Immature natural killer cell (primary cell): ENCODE results near the gene LARP4B. TPM values are rescaled to one million over a fixed set of nuclear protein-coding genes. Genes with fewer than 3 reads are reported as not detected.
A peak's percentile ranks its signal among the peaks of the same experiment; 100 is the strongest.

Experiments used
- DNase-seq, 3 donors: peaks; one replicate each; pipeline ENCODE4 v3.0.0; 2022; ENCODE audit warnings: mixed read lengths in 1 of 3
- H3K27ac Mint-ChIP-seq, 6 donors: one replicate each; pipeline ENCODE4 v1.8.0; 2020; ENCODE audit warnings: mixed read lengths in 6 of 6, mild to moderate bottlenecking in 5 of 6, inconsistent platforms in 4 of 6, moderate library complexity in 3 of 6
- H3K27me3 Mint-ChIP-seq, 3 donors: one replicate each; pipeline ENCODE4 v1.8.0; 2020 to 2021; ENCODE audit warnings: low read depth in 3 of 3, mild to moderate bottlenecking in 3 of 3, mixed read lengths in 3 of 3, moderate library complexity in 3 of 3, inconsistent platforms in 1 of 3
- H3K36me3 Mint-ChIP-seq, 3 donors: one replicate each; pipeline ENCODE4 v1.8.0; 2020; ENCODE audit warnings: mixed read lengths in 3 of 3, inconsistent platforms in 2 of 3, mild to moderate bottlenecking in 2 of 3
- H3K4me1 Mint-ChIP-seq, 2 donors: one replicate each; pipeline ENCODE4 v1.8.0; 2020; ENCODE audit warnings: inconsistent platforms in 2 of 2, mild to moderate bottlenecking in 2 of 2, mixed read lengths in 2 of 2, moderate library complexity in 1 of 2
- H3K4me3 Mint-ChIP-seq, 5 donors: one replicate each; pipeline ENCODE4 v1.8.0; 2020; ENCODE audit warnings: mild to moderate bottlenecking in 5 of 5, mixed read lengths in 5 of 5, inconsistent platforms in 3 of 5, moderate library complexity in 3 of 5
- H3K9me3 Mint-ChIP-seq, 6 donors: one replicate each; pipeline ENCODE4 v1.8.0; 2020; ENCODE audit warnings: mild to moderate bottlenecking in 6 of 6, mixed read lengths in 6 of 6, inconsistent platforms in 4 of 6, moderate library complexity in 3 of 6
- polyA plus RNA-seq, 3 donors: library from polyadenylated mRNA; unstranded; fragments of 300-500 nt; fragmentation: Illumina TruSeq; gene quantifications; one replicate each; pipeline ENCODE4 v1.2.3, GENCODE V29; 2021

The LARP4B gene
- polyA plus RNA-seq, 3 donors from 2014 or later = 4.7 to 35.8 (median 13.3) TPM

GRCh38 chr10:966466-967235, 35.1 kb upstream of the LARP4B start:
- Mint-ChIP-seq H3K4me1 (no peaks in the 10 kb centered on the region), H3K9me3 (no peaks in the 10 kb centered on the region), H3K36me3 (no peaks in the 10 kb centered on the region), H3K27ac (no peak overlapping the region), H3K4me3 (no peak overlapping the region), H3K27me3 (peaks cover 5 to 19% (median 7%) of the 10 kb centered on the region in 3 donors)
- DNase-seq = no peak

- DNase-seq = no peak
- Mint-ChIP-seq H3K27me3 (peaks cover 4 to 18% (median 7%) of the 10 kb centered on the region in 3 donors), H3K36me3 (no peaks in the 10 kb centered on the region), H3K27ac (no peak overlapping the region), H3K9me3 (no peaks in the 10 kb centered on the region), H3K4me1 (no peaks in the 10 kb centered on the region), H3K4me3 (no peak overlapping the region)
Measured at GRCh38 chr10:964988-965417, 33.5 kb upstream of the LARP4B start.

- no peak overlapping the region for H3K4me3 Mint-ChIP-seq
- no peaks in the 10 kb centered on the region for H3K4me1 Mint-ChIP-seq
- H3K36me3 Mint-ChIP-seq = no peaks in the 10 kb centered on the region
- H3K9me3 Mint-ChIP-seq = no peaks in the 10 kb centered on the region
- peaks cover 4 to 15% (median 7%) of the 10 kb centered on the region in 3 donors for H3K27me3 Mint-ChIP-seq
- no peak for DNase-seq
- no peak overlapping the region for H3K27ac Mint-ChIP-seq
Measured at GRCh38 chr10:964321-964987, 32.9 kb upstream of the LARP4B start.

GRCh38 chr10:963655-964054, 32.1 kb upstream of the LARP4B start:
- Mint-ChIP-seq H3K27ac (no peak overlapping the region), H3K4me3 (no peak overlapping the region), H3K27me3 (peaks cover 6 to 8% (median 7%) of the 10 kb centered on the region in 3 donors), H3K36me3 (no peaks in the 10 kb centered on the region), H3K9me3 (no peaks in the 10 kb centered on the region), H3K4me1 (no peaks in the 10 kb centered on the region)
- DNase-seq = no peak

GRCh38 chr10:963186-963585, 31.7 kb upstream of the LARP4B start:
- no peaks in the 10 kb centered on the region for H3K4me1 Mint-ChIP-seq
- H3K4me3 Mint-ChIP-seq = no peak overlapping the region
- no peaks in the 10 kb centered on the region for H3K36me3 Mint-ChIP-seq
- H3K9me3 Mint-ChIP-seq = no peaks in the 10 kb centered on the region
- DNase-seq = no peak
- no peak overlapping the region for H3K27ac Mint-ChIP-seq
- H3K27me3 Mint-ChIP-seq = peaks cover 5 to 7% (median 6%) of the 10 kb centered on the region in 3 donors

- DNase-seq = no peak
- H3K4me1 Mint-ChIP-seq = no peaks in the 10 kb centered on the region
- no peaks in the 10 kb centered on the region for H3K36me3 Mint-ChIP-seq
- no peak overlapping the region for H3K4me3 Mint-ChIP-seq
- H3K9me3 Mint-ChIP-seq = no peaks in the 10 kb centered on the region
- no peak overlapping the region for H3K27ac Mint-ChIP-seq
- H3K27me3 Mint-ChIP-seq = peaks cover 4 to 6% (median 5%) of the 10 kb centered on the region in 3 donors
Measured at GRCh38 chr10:962342-962741, 30.8 kb upstream of the LARP4B start.

- H3K4me3 Mint-ChIP-seq = no peak overlapping the region
- no peaks in the 10 kb centered on the region for H3K36me3 Mint-ChIP-seq
- H3K4me1 Mint-ChIP-seq = no peaks in the 10 kb centered on the region
- no peak overlapping the region for H3K27ac Mint-ChIP-seq
- no peaks in the 10 kb centered on the region for H3K9me3 Mint-ChIP-seq
- H3K27me3 Mint-ChIP-seq = peaks cover 2 to 5% (median 4%) of the 10 kb centered on the region in 3 donors
- no peak for DNase-seq
Measured at GRCh38 chr10:958856-959255, 27.4 kb upstream of the LARP4B start.

GRCh38 chr10:958106-958505, 26.6 kb upstream of the LARP4B start:
- Mint-ChIP-seq H3K27me3 (peaks cover 2 to 6% (median 5%) of the 10 kb centered on the region in 3 donors), H3K4me3 (no peak overlapping the region), H3K4me1 (no peaks in the 10 kb centered on the region), H3K9me3 (no peaks in the 10 kb centered on the region), H3K27ac (no peak overlapping the region), H3K36me3 (no peaks in the 10 kb centered on the region)
- no peak for DNase-seq

GRCh38 chr10:955820-956217, 24.3 kb upstream of the LARP4B start:
- Mint-ChIP-seq H3K4me1 (no peaks in the 10 kb centered on the region), H3K36me3 (no peaks in the 10 kb centered on the region), H3K4me3 (no peak overlapping the region), H3K27me3 (peaks cover 2 to 5% (median 4%) of the 10 kb centered on the region in 3 donors), H3K27ac (no peak overlapping the region), H3K9me3 (no peaks in the 10 kb centered on the region)
- DNase-seq = no peak

- DNase-seq = no peak
- no peaks in the 10 kb centered on the region for H3K36me3 Mint-ChIP-seq
- H3K27me3 Mint-ChIP-seq = peaks cover 2 to 4% (median 3%) of the 10 kb centered on the region in 3 donors
- no peaks in the 10 kb centered on the region for H3K9me3 Mint-ChIP-seq
- H3K27ac Mint-ChIP-seq = no peak overlapping the region
- no peaks in the 10 kb centered on the region for H3K4me1 Mint-ChIP-seq
- no peak overlapping the region for H3K4me3 Mint-ChIP-seq
Measured at GRCh38 chr10:955127-955819, 23.8 kb upstream of the LARP4B start.

GRCh38 chr10:954396-954795, 22.9 kb upstream of the LARP4B start:
- peaks cover 3 to 6% (median 4%) of the 10 kb centered on the region in 3 donors for H3K27me3 Mint-ChIP-seq
- H3K4me3 Mint-ChIP-seq = no peak overlapping the region
- H3K4me1 Mint-ChIP-seq = no peaks in the 10 kb centered on the region
- no peaks in the 10 kb centered on the region for H3K9me3 Mint-ChIP-seq
- no peaks in the 10 kb centered on the region for H3K36me3 Mint-ChIP-seq
- H3K27ac Mint-ChIP-seq = no peak overlapping the region
- DNase-seq = no peak

GRCh38 chr10:953836-954235, 22.3 kb upstream of the LARP4B start:
- DNase-seq = no peak
- Mint-ChIP-seq H3K4me3 (no peak overlapping the region), H3K27me3 (peaks cover 2 to 6% (median 4%) of the 10 kb centered on the region in 3 donors), H3K27ac (peak overlapping the region in 1 of 6 donors; percentile 67), H3K36me3 (no peaks in the 10 kb centered on the region), H3K9me3 (no peaks in the 10 kb centered on the region), H3K4me1 (no peaks in the 10 kb centered on the region)

GRCh38 chr10:949446-949845, 17.9 kb upstream of the LARP4B start:
- peaks cover 2 to 4% of the 10 kb centered on the region in 2 donors for H3K4me1 Mint-ChIP-seq
- H3K9me3 Mint-ChIP-seq = no peaks in the 10 kb centered on the region
- H3K27ac Mint-ChIP-seq = no peak overlapping the region
- no peak overlapping the region for H3K4me3 Mint-ChIP-seq
- no peaks in the 10 kb centered on the region for H3K36me3 Mint-ChIP-seq
- no peak for DNase-seq
- peaks cover 2 to 6% (median 2%) of the 10 kb centered on the region in 3 donors for H3K27me3 Mint-ChIP-seq

- Mint-ChIP-seq H3K27me3 (peaks cover 0 to 4% (median 2%) of the 10 kb centered on the region in 3 donors), H3K27ac (no peak overlapping the region), H3K4me3 (no peak overlapping the region), H3K9me3 (no peaks in the 10 kb centered on the region), H3K4me1 (peaks cover 3 to 6% of the 10 kb centered on the region in 2 donors), H3K36me3 (no peaks in the 10 kb centered on the region)
- no peak for DNase-seq
Measured at GRCh38 chr10:948347-948746, 16.8 kb upstream of the LARP4B start.
